Pancreas (tissue), 10 donors: ENCODE data around the gene MAN2A1. TPM values are rescaled to one million over a fixed set of nuclear protein-coding genes. Genes with fewer than 3 reads are reported as not detected.
A peak's percentile ranks its signal among the peaks of the same experiment; 100 is the strongest.

Experiments
- ATAC-seq, 4 donors: fragments of 200-7000 bp; cut with Tn5 transposase; one replicate each; pipeline versions ENCODE4 v1.8.0 to v1.9.1; 2020; ENCODE audit warnings: mild to moderate bottlenecking in 4 of 4, moderate library complexity in 4 of 4
- DNase-seq, 6 donors: peaks; one replicate each; pipeline ENCODE4 v3.0.0-alpha.2; 2020
- FAIRE-seq: peaks from 2 replicates; lab custom pipeline; 2012; peaks lifted over from hg19 to GRCh38; lab: Jason Lieb, UNC
- H3K27ac ChIP-seq, 4 donors: fragments of 200-600 bp; sonication (generic); 1 replicate in 3 of 4; 2 replicates in 1 of 4; pipeline versions ENCODE4 v1.5.0 to v1.8.0; 2020
- H3K27me3 ChIP-seq, 4 donors: fragments of 200-600 bp; one replicate each; pipeline ENCODE4 v1.8.0; 2021
- H3K36me3 ChIP-seq, 3 donors: fragments of 200-600 bp; sonication (generic) in 1 of 3; one replicate each; pipeline versions ENCODE4 v1.5.0 to v1.8.0; 2020 to 2021
- H3K4me1 ChIP-seq, 3 donors: fragments of 200-600 bp; one replicate each; pipeline ENCODE4 v1.8.0; 2021
- H3K4me3 ChIP-seq, 4 donors: fragments of 200-600 bp; sonication (generic) in 2 of 4; one replicate each; pipeline versions ENCODE4 v1.5.0 to v1.8.0; 2020 to 2021
- H3K9me3 ChIP-seq, 4 donors: fragments of 200-600 bp; one replicate each; pipeline ENCODE4 v1.8.0; 2021
- WGBS, 2 donors: extraction: QIAGEN DNeasy Blood & Tissue Kit; methylation state at CpG; one replicate each; pipeline ENCODE4 v1.1.7; 2013; 5-methylcytosine and 5-hydroxymethylcytosine counted together
- intact Hi-C, 3 donors: fragments of 100-400 bp; cut with DNase I; formaldehyde crosslinking; loops; one replicate each; pipeline versions ENCODE4 v1.11.1 to v1.14.2; 2022
- polyA plus RNA-seq, 2 donors: library from polyadenylated mRNA; stranded (reverse); fragments of 200-250 nt; gene quantifications; one replicate each; pipeline ENCODE4 v1.2.3, GENCODE V29; 2013
- total RNA-seq, 6 donors: library from RNA; stranded (reverse); fragmentation: NEBNext Ultra II Directional in 4 of 6; extraction: Animal tissue kit (Norgen Biotek cat#: 25700) in 4 of 6; gene quantifications; one replicate each; pipeline versions ENCODE4 v1.2.1 to v1.2.4, GENCODE V29; 2021 to 2023
- TF ChIP-seq, protein P1 (sequence below), 4 donors: fragments of 200-600 bp; sonication (generic) in 3 of 4; IDR thresholded peaks; one replicate each; pipeline versions ENCODE4 v1.5.0 to v1.8.0; 2021; ENCODE audit warnings: antibody characterized with exemption in 4 of 4
- donor health status: healthy with polysubstance abuse.
- donor health status: DM: no; HTN: no; CAD: no; lungs with moderate emphysema.
- donor health status: DM: no; HTN: no; CAD: no.
- donor health status: control.
- donor health status: control.
- donor health status: Bipolar disorder and iron deficiency.
- donor health status: DM: yes; HTN: yes; CAD: no.
- donor health status: DM: no; HTN: no; CAD: no.
- donor health status: DM: no; HTN: no; CAD: no.
- donor health status: DM: yes; HTN: yes; CAD: no.

Gene MAN2A1
- total RNA-seq (10 to 100 TPM; 30.8 to 49.4 (median 40.6) TPM), polyA plus RNA-seq (10 to 100 TPM in 1 of 2 donors, 1 to 10 TPM in 1; 8.5 to 15.3 TPM)

DNA sequence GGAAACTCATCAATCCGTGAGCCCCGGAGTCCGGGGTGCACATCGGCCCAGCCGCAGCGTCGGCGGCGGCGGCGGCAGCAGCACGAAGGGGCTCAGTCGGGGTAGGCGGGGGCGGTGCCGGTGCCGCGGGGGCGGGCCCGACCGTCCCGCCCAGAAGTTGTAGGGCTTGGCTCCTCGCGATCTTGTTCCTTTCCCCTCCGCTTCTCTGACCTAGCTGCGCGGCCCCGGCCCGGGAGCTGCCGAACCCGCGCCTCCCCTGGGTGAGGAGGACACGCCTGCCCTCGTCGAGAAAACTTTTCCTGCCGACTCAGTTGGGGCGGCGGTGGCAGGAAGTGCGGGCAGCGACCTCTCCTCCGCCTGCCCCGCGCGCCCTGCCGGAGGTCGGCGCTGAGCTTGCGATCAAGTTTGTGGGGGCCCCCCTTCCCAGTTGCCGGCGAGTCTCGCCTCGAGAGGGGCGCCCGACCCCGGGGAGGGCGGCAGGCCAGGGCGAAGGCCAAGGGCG is at the start of gene MAN2A1:
Gene MAN2A1 (plus strand): TSS at position 188 of the 502 bp plus-strand sequence. CDS start 491 bp downstream, outside the sequence.
- WGBS, 2 donors, result 0 to 1% methylated on average over 35 to 58 of the region's 58 CpGs
- Histone ChIP-seq H3K27ac (peak within 1 kb of the TSS; percentile 93 to 99 (median 96)), H3K4me3 (peak within 1 kb of the TSS; percentile 87 to 97 (median 94)), H3K27me3 (no peaks in the 10 kb centered on the region), H3K4me1 (peaks cover 7 to 23% (median 21%) of the 10 kb centered on the region in 3 donors), H3K36me3 (no peaks in the 10 kb centered on the region), H3K9me3 (no peaks in the 10 kb centered on the region)
- intact Hi-C loops, result no loop called here
- DNase-seq, result peak; percentile 74 to 89 (median 83)
- ATAC-seq, result peak; percentile 70 to 83 (median 75)
- no peak for FAIRE-seq
- TF ChIP-seq, protein P1, sequence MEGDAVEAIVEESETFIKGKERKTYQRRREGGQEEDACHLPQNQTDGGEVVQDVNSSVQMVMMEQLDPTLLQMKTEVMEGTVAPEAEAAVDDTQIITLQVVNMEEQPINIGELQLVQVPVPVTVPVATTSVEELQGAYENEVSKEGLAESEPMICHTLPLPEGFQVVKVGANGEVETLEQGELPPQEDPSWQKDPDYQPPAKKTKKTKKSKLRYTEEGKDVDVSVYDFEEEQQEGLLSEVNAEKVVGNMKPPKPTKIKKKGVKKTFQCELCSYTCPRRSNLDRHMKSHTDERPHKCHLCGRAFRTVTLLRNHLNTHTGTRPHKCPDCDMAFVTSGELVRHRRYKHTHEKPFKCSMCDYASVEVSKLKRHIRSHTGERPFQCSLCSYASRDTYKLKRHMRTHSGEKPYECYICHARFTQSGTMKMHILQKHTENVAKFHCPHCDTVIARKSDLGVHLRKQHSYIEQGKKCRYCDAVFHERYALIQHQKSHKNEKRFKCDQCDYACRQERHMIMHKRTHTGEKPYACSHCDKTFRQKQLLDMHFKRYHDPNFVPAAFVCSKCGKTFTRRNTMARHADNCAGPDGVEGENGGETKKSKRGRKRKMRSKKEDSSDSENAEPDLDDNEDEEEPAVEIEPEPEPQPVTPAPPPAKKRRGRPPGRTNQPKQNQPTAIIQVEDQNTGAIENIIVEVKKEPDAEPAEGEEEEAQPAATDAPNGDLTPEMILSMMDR (IDR thresholded peaks at IDR 0.05), result no peak

DNA sequence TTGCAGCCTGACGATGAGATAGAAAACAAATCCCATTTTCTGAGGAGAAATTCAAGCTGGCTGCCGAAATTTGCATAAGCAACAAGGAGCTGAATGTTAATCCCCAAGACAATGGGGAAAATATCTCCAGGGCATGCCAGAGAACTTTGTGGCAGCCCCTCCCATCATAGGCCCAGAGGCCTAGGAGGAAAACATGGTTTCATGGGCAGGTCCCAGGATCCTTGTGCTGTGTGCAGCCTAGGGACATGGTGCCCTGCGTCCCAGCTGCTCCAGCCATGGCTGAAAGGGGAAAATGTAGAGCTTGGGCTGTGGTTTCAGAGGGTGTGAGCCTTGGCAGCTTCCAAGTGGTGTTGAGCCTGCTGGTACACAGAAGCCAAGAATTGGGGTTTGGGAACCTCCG is 48.8 kb upstream of the MAN2A1 start:
- no peak for ATAC-seq
- WGBS, 2 donors, result 94% methylated on average over 4 of the region's 4 CpGs
- Histone ChIP-seq H3K9me3 (no peaks in the 10 kb centered on the region), H3K4me1 (no peaks in the 10 kb centered on the region), H3K27ac (no peak overlapping the region), H3K27me3 (no peaks in the 10 kb centered on the region), H3K4me3 (no peak overlapping the region), H3K36me3 (no peaks in the 10 kb centered on the region)
- intact Hi-C loops, result no loop called here
- TF ChIP-seq, protein P1 (IDR thresholded peaks at IDR 0.05), result no peak
- no peak for FAIRE-seq
- DNase-seq, result peak in 1 of 6 donors; percentile 9

DNA sequence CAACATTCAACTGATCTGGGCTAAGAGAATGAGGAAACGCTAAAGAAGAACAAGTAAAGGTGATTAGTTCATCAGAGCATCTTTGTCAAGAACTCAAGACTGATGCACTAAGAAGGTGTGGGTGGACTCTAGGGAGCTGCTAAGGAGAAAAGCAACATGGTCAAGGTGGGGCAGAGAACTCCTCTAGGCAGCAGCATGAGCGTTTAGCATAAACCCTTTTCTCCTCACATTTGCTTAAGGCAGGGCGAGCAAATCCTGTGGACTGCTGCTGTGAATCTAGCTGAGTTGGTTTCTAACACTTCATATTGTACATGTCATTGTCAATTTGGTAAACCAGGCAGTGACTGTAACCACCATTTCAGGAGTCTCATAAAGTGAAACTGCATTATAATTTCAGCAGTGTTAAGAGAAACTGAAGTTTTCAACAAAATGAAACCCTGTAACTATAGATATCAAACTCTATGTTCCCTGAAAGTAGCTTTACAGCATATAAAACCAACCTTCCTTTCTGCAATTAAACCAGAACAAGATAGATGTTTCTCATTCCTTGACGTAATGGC is 45.9 kb upstream of the MAN2A1 start:
- TF ChIP-seq, protein P1 (IDR thresholded peaks at IDR 0.05), result no peak
- no peak overlapping the region for H3K4me3 ChIP-seq
- H3K36me3 ChIP-seq, result no peaks in the 10 kb centered on the region
- no peak for FAIRE-seq
- WGBS, 2 donors, result 82 to 87% methylated on average over 4 of the region's 4 CpGs
- intact Hi-C loops, result no loop called here
- ATAC-seq, result no peak
- H3K9me3 ChIP-seq, result no peaks in the 10 kb centered on the region
- no peak overlapping the region for H3K27ac ChIP-seq
- no peaks in the 10 kb centered on the region for H3K4me1 ChIP-seq
- H3K27me3 ChIP-seq, result no peaks in the 10 kb centered on the region
- no peak for DNase-seq

DNA sequence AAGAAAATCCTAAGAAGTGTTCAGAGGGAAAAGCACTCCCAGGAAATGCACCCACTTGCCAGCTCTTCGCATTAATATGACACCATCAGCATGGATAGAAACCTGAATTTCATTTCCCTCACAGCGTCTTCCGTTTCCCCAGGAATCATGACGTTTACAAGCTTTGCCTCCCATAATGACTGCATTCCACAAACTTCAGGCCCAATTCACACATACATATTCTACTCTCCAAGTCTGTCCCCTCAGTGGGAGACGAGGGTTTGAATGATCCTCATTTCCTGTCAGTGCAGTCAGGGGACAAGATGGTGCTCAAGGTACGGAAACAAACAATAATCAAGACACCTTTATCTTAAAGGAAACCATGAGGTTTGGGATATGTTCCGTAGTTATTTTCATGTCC is 44.9 kb upstream of the MAN2A1 start:
- H3K4me1 ChIP-seq, result no peaks in the 10 kb centered on the region
- no peak overlapping the region for H3K27ac ChIP-seq
- intact Hi-C loops, result no loop called here
- TF ChIP-seq, protein P1 (IDR thresholded peaks at IDR 0.05), result no peak
- ATAC-seq, result no peak
- 87 to 88% methylated on average over 7 of the region's 7 CpGs for WGBS, 2 donors
- H3K9me3 ChIP-seq, result no peaks in the 10 kb centered on the region
- FAIRE-seq, result no peak
- no peak for DNase-seq
- no peaks in the 10 kb centered on the region for H3K27me3 ChIP-seq
- H3K36me3 ChIP-seq, result no peaks in the 10 kb centered on the region
- no peak overlapping the region for H3K4me3 ChIP-seq

DNA sequence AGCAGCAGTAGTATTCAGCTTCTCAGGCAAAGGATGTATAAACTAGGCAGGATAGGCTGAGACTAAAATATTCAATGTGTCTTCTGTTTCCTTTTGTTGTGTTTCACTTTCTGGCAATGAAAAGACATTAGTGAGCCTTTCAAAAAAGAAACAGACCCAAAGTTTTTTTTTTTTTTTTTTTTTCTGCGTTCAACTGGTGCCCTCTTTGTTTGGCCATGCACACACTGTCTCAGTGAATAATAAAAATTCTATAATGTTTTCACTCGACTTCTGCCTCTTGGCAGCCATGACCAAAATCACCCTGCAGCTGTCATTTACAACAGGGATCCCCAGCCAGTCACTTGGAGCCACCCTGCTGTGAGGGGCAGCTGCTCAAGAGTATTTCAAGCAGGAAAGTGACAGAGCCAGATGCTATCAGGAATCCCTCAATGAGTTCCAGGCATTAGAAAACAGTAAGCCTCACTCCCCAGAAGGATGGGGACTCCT is 44.0 kb upstream of the MAN2A1 start:
- FAIRE-seq (no peak), DNase-seq (no peak), ATAC-seq (no peak)
- H3K27me3 ChIP-seq, result no peaks in the 10 kb centered on the region
- H3K4me3 ChIP-seq, result no peak overlapping the region
- peaks cover 0 to 2% (median 0%) of the 10 kb centered on the region in 3 donors for H3K4me1 ChIP-seq
- H3K36me3 ChIP-seq, result no peaks in the 10 kb centered on the region
- H3K27ac ChIP-seq, result no peak overlapping the region
- intact Hi-C loops, result no loop called here
- TF ChIP-seq, protein P1 (IDR thresholded peaks at IDR 0.05), result no peak
- WGBS, 2 donors, result 60 to 66% methylated on average over 2 of the region's 2 CpGs
- H3K9me3 ChIP-seq, result no peaks in the 10 kb centered on the region
